Heart right ventricle (tissue), 16 donors: Measurements from ENCODE around the gene PCCA. TPM values are rescaled to one million over a fixed set of nuclear protein-coding genes. Genes with fewer than 3 reads are reported as not detected.

Experiments used
- ATAC-seq, 8 donors: fragments of 200-7000 bp; cut with Tn5 transposase; one replicate each; pipeline ENCODE4 v1.9.1; 2020; ENCODE audit warnings: mild to moderate bottlenecking in 8 of 8, moderate library complexity in 8 of 8, moderate number of reproducible peaks in 1 of 8
- DNase-seq, 2 donors: peaks; one replicate each; pipeline ENCODE4 v3.0.0-alpha.2; 2020
- H3K27ac ChIP-seq, 10 donors: fragments of 200-600 bp; sonication (generic) in 2 of 10; one replicate each; pipeline versions ENCODE4 v1.5.0 to v1.8.0; 2020 to 2022; ENCODE audit warnings: mild to moderate bottlenecking in 3 of 10
- H3K27me3 ChIP-seq, 7 donors: fragments of 200-600 bp; one replicate each; pipeline ENCODE4 v1.8.0; 2021 to 2022; ENCODE audit warnings: mild to moderate bottlenecking in 2 of 7
- H3K36me3 ChIP-seq, 9 donors: fragments of 200-600 bp; sonication (generic) in 1 of 9; one replicate each; pipeline versions ENCODE4 v1.5.0 to v1.8.0; 2020 to 2022; ENCODE audit warnings: mild to moderate bottlenecking in 2 of 9
- H3K4me1 ChIP-seq, 9 donors: fragments of 200-600 bp; sonication (generic) in 1 of 9; one replicate each; pipeline versions ENCODE4 v1.5.0 to v1.8.0; 2020 to 2022; ENCODE audit warnings: mild to moderate bottlenecking in 4 of 9
- H3K4me3 ChIP-seq, 10 donors: fragments of 200-600 bp; sonication (generic) in 2 of 10; one replicate each; pipeline versions ENCODE4 v1.5.0 to v1.8.0; 2020 to 2022; ENCODE audit warnings: mild to moderate bottlenecking in 7 of 10, moderate library complexity in 2 of 10
- H3K9me3 ChIP-seq, 11 donors: fragments of 200-600 bp in 10 of 11; sonication (generic) in 2 of 11; one replicate each; pipeline versions ENCODE4 v1.5.0 to v1.8.0; 2013 to 2022; ENCODE audit warnings: mild to moderate bottlenecking in 2 of 11, control low read depth in 1 of 11, moderate library complexity in 1 of 11
- CTCF ChIP-seq, 9 donors: fragments of 200-600 bp; sonication (generic) in 2 of 9; IDR thresholded peaks; one replicate each; pipeline versions ENCODE4 v1.5.0 to v1.8.0; 2021 to 2022; ENCODE audit warnings: antibody characterized with exemption in 9 of 9, mild to moderate bottlenecking in 5 of 9, moderate library complexity in 1 of 9
- WGBS, 2 donors: extraction: QIAGEN DNeasy Blood & Tissue Kit; methylation state at CpG; one replicate each; pipeline ENCODE4 v1.1.7; 2013; ENCODE audit warnings: inconsistent platforms in 1 of 2; 5-methylcytosine and 5-hydroxymethylcytosine counted together
- intact Hi-C, 10 donors: fragments of 100-400 bp; cut with DNase I; formaldehyde crosslinking; loops; one replicate each; pipeline versions ENCODE4 v1.11.1 to v1.14.2; 2022
- polyA plus RNA-seq, 2 donors: library from polyadenylated mRNA; stranded (reverse); fragments of 200-250 nt; gene quantifications; one replicate each; pipeline ENCODE4 v1.2.3, GENCODE V29; 2013
- total RNA-seq, 10 donors: library from RNA; stranded (reverse); fragmentation: NEBNext Ultra II Directional in 3 of 10; extraction: Animal tissue kit (Norgen Biotek cat#: 25700) in 3 of 10; gene quantifications; one replicate each; pipeline versions ENCODE4 v1.2.1 to v1.2.4, GENCODE V29; 2021 to 2023
- donor health status: Arrhythmogenic right ventricular cardiomyopathy.
- donor health status: ischemic (EF 13 %, LVEDD 7.1; RV severe dilation, severe dysfunction).
- donor health status: healthy with polysubstance abuse.
- donor health status: DM: no; HTN: yes; CAD: no.
- donor health status: DM: no; HTN: no; CAD: no.
- donor health status: ischemic (EF 25% LVEDD 6.9; RV normal size, moderate dysfunction).
- donor health status: ischemic (EF 25% LVEDD 5.7; RV mildly dilated, moderate dysfunction).
- donor health status: healthy.
- donor health status: DM: yes; HTN: yes; CAD: no.
- donor health status: Ischemic cardiomyopathy.
- donor health status: ischemic (EF 35%, LVEDD 5.7; RV mildly dilated, moderate dysfunction).
- donor health status: nonischemic (EF 11% LVEDD 7.7; RV severe dilation, severe dysfunction).
- donor health status: DM: yes; HTN: yes; CAD: no.
- donor health status: PGD.
- donor health status: ischemic (EF 29% LVEDD 5.4; RV normal size, mild dysfunction).
- donor health status: nonischemic (EF 23%, LVEDD 6.1; RV moderate dilation, normal function).

PCCA gene
- total and polyA plus RNA-seq, 12 donors, result 21.2 to 71.9 (median 60.7) TPM

GRCh38 chr13:100544866-100545683 is 456.2 kb downstream of the PCCA start:
- Histone ChIP-seq H3K27ac (no peak overlapping the region), H3K27me3 (no peaks in the 10 kb centered on the region), H3K36me3 (no peaks in the 10 kb centered on the region), H3K9me3 (no peaks in the 10 kb centered on the region), H3K4me3 (peak overlapping the region in 4 of 10 donors; percentile 23 to 45 (median 40)), H3K4me1 (peaks cover 0 to 12% (median 0%) of the 10 kb centered on the region in 9 donors)
- intact Hi-C loops, result no loop called here
- DNase-seq (peak; percentile 26 to 68), ATAC-seq (peak; percentile 50 to 90 (median 82))
- WGBS, 2 donors, result 70 to 79% methylated on average over 22 of the region's 22 CpGs
- TF ChIP-seq CTCF (IDR thresholded peaks at IDR 0.05), result no peak

GRCh38 chr13:100545684-100546061 is 456.8 kb downstream of the PCCA start:
- H3K36me3 ChIP-seq, result no peaks in the 10 kb centered on the region
- peaks cover 0 to 12% (median 0%) of the 10 kb centered on the region in 9 donors for H3K4me1 ChIP-seq
- DNase-seq (no peak), ATAC-seq (no peak)
- H3K27me3 ChIP-seq, result no peaks in the 10 kb centered on the region
- intact Hi-C loops, result no loop called here
- no peak for TF ChIP-seq CTCF (IDR thresholded peaks at IDR 0.05)
- WGBS, 2 donors, result 95 to 96% methylated on average over 4 of the region's 4 CpGs
- H3K27ac ChIP-seq, result no peak overlapping the region
- H3K4me3 ChIP-seq, result no peak overlapping the region
- H3K9me3 ChIP-seq, result no peaks in the 10 kb centered on the region

GRCh38 chr13:100546713-100547405 is 458.0 kb downstream of the PCCA start:
- no peaks in the 10 kb centered on the region for H3K36me3 ChIP-seq
- 96 to 97% methylated on average over 21 of the region's 21 CpGs for WGBS, 2 donors
- H3K27me3 ChIP-seq, result no peaks in the 10 kb centered on the region
- H3K27ac ChIP-seq, result no peak overlapping the region
- H3K4me3 ChIP-seq, result no peak overlapping the region
- intact Hi-C loops, result no loop called here
- DNase-seq (no peak), ATAC-seq (no peak)
- peaks cover 0 to 12% (median 0%) of the 10 kb centered on the region in 9 donors for H3K4me1 ChIP-seq
- H3K9me3 ChIP-seq, result no peaks in the 10 kb centered on the region
- no peak for TF ChIP-seq CTCF (IDR thresholded peaks at IDR 0.05)

- Histone ChIP-seq H3K9me3 (no peaks in the 10 kb centered on the region), H3K4me1 (peaks cover 0 to 10% (median 0%) of the 10 kb centered on the region in 9 donors), H3K36me3 (no peaks in the 10 kb centered on the region), H3K27me3 (no peaks in the 10 kb centered on the region), H3K4me3 (no peak overlapping the region), H3K27ac (no peak overlapping the region)
- DNase-seq (no peak), ATAC-seq (no peak)
- WGBS, 2 donors, result 79 to 85% methylated on average over 9 of the region's 9 CpGs
- no peak for TF ChIP-seq CTCF (IDR thresholded peaks at IDR 0.05)
- intact Hi-C loops, result no loop called here
Measured at GRCh38 chr13:100547791-100548201, 458.9 kb downstream of the PCCA start.
